Hepatocyte (in vitro differentiated cells): ENCODE results near the gene ACOX3.

Experiments used
- EZH2 ChIP-seq: fragments of 200-600 bp; sonication (generic); IDR thresholded peaks from 2 replicates; pipeline ENCODE4 v1.6.1; 2016; ENCODE audit warnings: antibody characterized with exemption, mild to moderate bottlenecking, borderline replicate concordance
- EZH2phosphoT487 ChIP-seq: fragments of 200-600 bp; sonication (generic); IDR thresholded peaks from one replicate; pipeline ENCODE4 v1.6.1; 2018; ENCODE audit warnings: antibody characterized with exemption, mild to moderate bottlenecking, low read depth, moderate library complexity; ENCODE audit not compliant: unreplicated experiment, severe bottlenecking
- TF ChIP-seq, protein P1 (sequence below): fragments of 200-600 bp; sonication (generic); IDR thresholded peaks from 2 replicates; pipeline ENCODE4 v1.5.1; 2016; ENCODE audit warnings: antibody characterized with exemption, mild to moderate bottlenecking; ENCODE audit not compliant: poor library complexity

DNA sequence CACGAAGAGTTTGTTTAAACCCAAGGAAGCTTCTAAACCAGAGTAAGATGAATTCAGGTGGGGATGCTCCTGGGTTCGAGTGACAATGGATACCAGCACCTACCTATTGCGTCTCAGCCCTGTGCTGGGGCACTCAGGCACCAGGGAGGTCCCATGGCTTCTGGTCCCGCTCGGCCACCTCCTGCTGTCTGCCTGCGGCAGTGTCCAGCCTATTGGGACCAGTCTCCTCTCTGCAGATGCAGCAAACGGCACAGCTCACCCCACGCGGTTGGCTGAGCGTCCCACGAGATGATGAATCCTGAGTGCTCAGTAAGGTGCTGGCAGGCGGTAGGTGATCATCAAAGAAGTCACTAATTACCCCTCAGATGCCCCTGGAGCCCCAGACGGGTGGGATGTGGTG is 75.2 kb downstream of the ACOX3 start:
- TF ChIP-seq, protein P1, sequence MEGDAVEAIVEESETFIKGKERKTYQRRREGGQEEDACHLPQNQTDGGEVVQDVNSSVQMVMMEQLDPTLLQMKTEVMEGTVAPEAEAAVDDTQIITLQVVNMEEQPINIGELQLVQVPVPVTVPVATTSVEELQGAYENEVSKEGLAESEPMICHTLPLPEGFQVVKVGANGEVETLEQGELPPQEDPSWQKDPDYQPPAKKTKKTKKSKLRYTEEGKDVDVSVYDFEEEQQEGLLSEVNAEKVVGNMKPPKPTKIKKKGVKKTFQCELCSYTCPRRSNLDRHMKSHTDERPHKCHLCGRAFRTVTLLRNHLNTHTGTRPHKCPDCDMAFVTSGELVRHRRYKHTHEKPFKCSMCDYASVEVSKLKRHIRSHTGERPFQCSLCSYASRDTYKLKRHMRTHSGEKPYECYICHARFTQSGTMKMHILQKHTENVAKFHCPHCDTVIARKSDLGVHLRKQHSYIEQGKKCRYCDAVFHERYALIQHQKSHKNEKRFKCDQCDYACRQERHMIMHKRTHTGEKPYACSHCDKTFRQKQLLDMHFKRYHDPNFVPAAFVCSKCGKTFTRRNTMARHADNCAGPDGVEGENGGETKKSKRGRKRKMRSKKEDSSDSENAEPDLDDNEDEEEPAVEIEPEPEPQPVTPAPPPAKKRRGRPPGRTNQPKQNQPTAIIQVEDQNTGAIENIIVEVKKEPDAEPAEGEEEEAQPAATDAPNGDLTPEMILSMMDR = no peak
- TF ChIP-seq EZH2phosphoT487 = no peak
- TF ChIP-seq EZH2 = no peak
